A673 (cell line): ENCODE measurements around the gene DEF6. TPM values are rescaled to one million over a fixed set of nuclear protein-coding genes. Genes with fewer than 3 reads are reported as not detected.
"Not testable (repeated sequence)": the region's sequence is repeated elsewhere in the genome, so short reads cannot be mapped to it uniquely, and the experiment has no call there.

Experiments used
- BruUV-seq: library from RNA; stranded (reverse); fragments of 400-500 nt; replicated peaks from 2 replicates; lab custom pipeline; 2021; lab: Mats Ljungman, UMichigan
- CTCF ChIA-PET: fragments of 300-600 bp; sonication (Branson Sonifier 250); formaldehyde crosslinking; loops from one replicate; lab custom pipeline; 2022; ENCODE audit warnings: antibody characterized with exemption; lab: Charles Lee
- POLR2A ChIA-PET: fragments of 300-600 bp; sonication (Branson Sonifier 250); formaldehyde crosslinking; loops from one replicate; lab custom pipeline; 2022; ENCODE audit warnings: antibody characterized with exemption; ENCODE audit not compliant: low non-redundant PET; lab: Charles Lee
- DNase-seq: peaks from one replicate; pipeline ENCODE4 v3.0.0-alpha.2; 2015; ENCODE audit warnings: low spot score
- H3K27ac ChIP-seq: fragments of 200-600 bp; sonication (generic); 2 replicates; pipeline ENCODE4 v1.5.1; 2016; ENCODE audit warnings: mixed run types, low read depth, mild to moderate bottlenecking, mixed read lengths, antibody characterized with exemption, low read length; ENCODE audit not compliant: poor library complexity, severe bottlenecking
- H3K27me3 ChIP-seq: fragments of 200-600 bp; sonication (generic); replicated peaks from 2 replicates; pipeline ENCODE4 v1.6.1; 2017; ENCODE audit warnings: mixed run types, low read depth, mild to moderate bottlenecking, mixed read lengths, antibody characterized with exemption, low read length; ENCODE audit not compliant: insufficient read depth, poor library complexity
- H3K36me3 ChIP-seq: fragments of 200-600 bp; sonication (generic); 2 replicates; pipeline ENCODE4 v1.6.1; 2016; ENCODE audit warnings: mixed run types, mild to moderate bottlenecking, mixed read lengths, antibody characterized with exemption, low read length; ENCODE audit not compliant: insufficient read depth, poor library complexity, severe bottlenecking
- H3K4me1 ChIP-seq: fragments of 200-600 bp; sonication (generic); 2 replicates; pipeline ENCODE4 v1.6.1; 2017; ENCODE audit warnings: mixed run types, mild to moderate bottlenecking, mixed read lengths, antibody characterized with exemption, low read length; ENCODE audit not compliant: insufficient read depth, poor library complexity, severe bottlenecking
- H3K4me3 ChIP-seq: fragments of 200-600 bp; sonication (generic); 2 replicates; pipeline ENCODE4 v1.5.1; 2016; ENCODE audit warnings: low read depth, mixed run types, mild to moderate bottlenecking, mixed read lengths, low read length; ENCODE audit not compliant: poor library complexity, severe bottlenecking
- H3K9me3 ChIP-seq: fragments of 200-600 bp; sonication (generic); 2 replicates; pipeline ENCODE4 v1.6.1; 2016; ENCODE audit warnings: mixed run types, low read depth, mild to moderate bottlenecking, mixed read lengths, antibody characterized with exemption, low read length; ENCODE audit not compliant: poor library complexity, severe bottlenecking
- CTCF ChIP-seq: fragments of 300-800, 200-600 bp; sonication (generic); conservative IDR thresholded peaks from 2 replicates; pipeline ENCODE4 v1.5.1; 2017; ENCODE audit warnings: low read depth, mild to moderate bottlenecking, antibody characterized with exemption, low read length, moderate library complexity, mixed read lengths
- EZH2 ChIP-seq: fragments of 200-600 bp; sonication (generic); IDR thresholded peaks from 2 replicates; pipeline ENCODE4 v1.6.1; 2017; ENCODE audit warnings: borderline replicate concordance, low read depth, mild to moderate bottlenecking, mixed read lengths, antibody characterized with exemption, low read length; ENCODE audit not compliant: poor library complexity, severe bottlenecking
- intact Hi-C: fragments of 100-400 bp; cut with micrococcal nuclease; formaldehyde crosslinking; loops from one replicate; pipeline ENCODE4 v1.10.0; 2022; ENCODE audit not compliant: unreplicated experiment
- total RNA-seq: library from RNA; stranded (reverse); gene quantifications from 2 replicates; pipeline ENCODE4 v1.2.3, GENCODE V29; 2021

The DEF6 gene
- total RNA-seq, 1 experiment from 2014 or later = 0.37 TPM

GRCh38 chr6:35327349-35328027 lies 29.9 kb downstream of the DEF6 start:
- TF ChIP-seq CTCF (peak; percentile 65), EZH2 (no peak)
- intact Hi-C loops = no loop called here
- Histone ChIP-seq H3K4me3 (no peak overlapping the region), H3K36me3 (no peaks in the 10 kb centered on the region), H3K27me3 (no peaks in the 10 kb centered on the region), H3K9me3 (peaks cover 4% of the 10 kb centered on the region), H3K27ac (no peak overlapping the region), H3K4me1 (no peaks in the 10 kb centered on the region)
- POLR2A ChIA-PET = no interaction called here
- no TSS peak for BruUV-seq
- CTCF ChIA-PET = no interaction called here
- DNase-seq = peak; percentile 68

- POLR2A ChIA-PET = no interaction called here
- H3K4me1 ChIP-seq = no peaks in the 10 kb centered on the region
- H3K27ac ChIP-seq = no peak overlapping the region
- CTCF ChIA-PET = no interaction called here
- BruUV-seq = no TSS peak
- intact Hi-C loops = no loop called here
- TF ChIP-seq EZH2 (no peak), CTCF (no peak)
- peaks cover 4% of the 10 kb centered on the region for H3K9me3 ChIP-seq
- H3K27me3 ChIP-seq = no peaks in the 10 kb centered on the region
- H3K36me3 ChIP-seq = no peaks in the 10 kb centered on the region
- DNase-seq = no peak
- no peak overlapping the region for H3K4me3 ChIP-seq
Observed at GRCh38 chr6:35328108-35328723, 30.6 kb downstream of the DEF6 start.

- BruUV-seq, H3K9me3 ChIP-seq, CTCF ChIA-PET, H3K4me1 ChIP-seq, DNase-seq, H3K27ac ChIP-seq, intact Hi-C loops, H3K27me3 ChIP-seq, H3K36me3 ChIP-seq, H3K4me3 ChIP-seq: not testable (repeated sequence)
- POLR2A ChIA-PET = interaction anchor here (0.6 kb wide), 1 partner anchor 1520 kb away, joined by 3 read pairs; no protein-coding TSS in a partner anchor
Observed at GRCh38 chr6:35328965-35329364, 31.3 kb downstream of the DEF6 start.
